ENCODE measurements around the gene PRR19. TPM values are rescaled to one million over a fixed set of nuclear protein-coding genes. Genes with fewer than 3 reads are reported as not detected.

The PRR19 gene
- total RNA-seq, 1 experiment from 2014 or later = 0.93 TPM

GRCh38 chr19:42290523-42291434 is 11.2 kb upstream of the PRR19 start:
- Histone ChIP-seq H3K36me3 (ENCODE audit: control insufficient read depth in 1 of 2, insufficient read depth in 2 of 2, low read length in 2 of 2) (peaks cover 18 to 21% of the 10 kb centered on the region in 2 experiments), H4K20me1 (ENCODE audit: insufficient read depth) (no peaks in the 10 kb centered on the region), H3K27me3 (ENCODE audit: insufficient read depth, low read length) (no peaks in the 10 kb centered on the region), H3K27ac (ENCODE audit: low read depth, low read length) (peak overlapping the region; percentile 35; the same call in 1 of the 2 replicates), H3K4me2 (ENCODE audit: low read length) (no peak overlapping the region; the same call in 1 of the 2 replicates), H3K9me3 (ENCODE audit: control insufficient read depth in 1 of 2, insufficient read depth in 1 of 2, low read depth in 1 of 2, low read length in 2 of 2) (no peaks in the 10 kb centered on the region), H3K4me3 (replicated peaks in 1 of 2; ENCODE audit: low read depth in 1 of 2, low read length in 2 of 2) (no peak overlapping the region), H3K79me2 (ENCODE audit: insufficient read depth, low read length) (peaks cover 5% of the 10 kb centered on the region; the same call in 1 of the 2 replicates), H3K4me1 (ENCODE audit: control insufficient read depth in 1 of 2, insufficient read depth in 2 of 2, low read length in 2 of 2) (peaks cover 6 to 27% of the 10 kb centered on the region in 2 experiments; a peak in 3 of 4 replicates), H2AFZ (ENCODE audit: low read depth, low read length, poor library complexity, severe bottlenecking) (no peak overlapping the region), H3K9ac (ENCODE audit: low read length) (no peak overlapping the region), H3K9me2 (ENCODE audit: insufficient read depth) (no peaks in the 10 kb centered on the region)
- ChIA-PET POLR2A (no interaction called here), RAD21 (ENCODE audit: low non-redundant PET in 1 of 2, low total read pairs in 2 of 2, uncharacterized antibody in 2 of 2, unreplicated experiment in 2 of 2) (no interaction called here), CTCF (interaction anchor here (4.2 kb wide), 1 partner anchor 45 kb away, joined by 17 read pairs; no protein-coding TSS in a partner anchor)
- intact Hi-C loops (cut with micrococcal nuclease) = no loop called here
- BruUV-seq (replicated peaks) = no TSS peak
- ATAC-seq (peak; percentile 79), DNase-seq (ENCODE audit: low read depth, low spot score) (no peak)
- TF ChIP-seq CTCF (IDR thresholded peaks at IDR 0.05 in 2 of 3, conservative IDR thresholded peaks at IDR 0.05 in 1 of 3; ENCODE audit: borderline replicate concordance in 1 of 3, insufficient read depth in 1 of 3, low read depth in 2 of 3, low read length in 2 of 3) = peak; percentile 78 to 91 (median 86)
- no peak for TF ChIP-seq MAX (IDR thresholded peaks at IDR 0.05)

- H3K9ac ChIP-seq (ENCODE audit: low read length) = no peak overlapping the region
- BruUV-seq (replicated peaks) = no TSS peak
- POLR2A ChIA-PET = no interaction called here
- TF ChIP-seq EGR1 (IDR thresholded peaks at IDR 0.05; ENCODE audit: low read depth) = no peak
- TF ChIP-seq JUND (IDR thresholded peaks at IDR 0.05) = no peak
- TF ChIP-seq ATF3 (IDR thresholded peaks at IDR 0.05) = no peak
- TF ChIP-seq ZBTB33 (IDR thresholded peaks at IDR 0.05; ENCODE audit: extremely low read depth, insufficient replicate concordance, low read length) = no peak
- no peak for TF ChIP-seq EZH2phosphoT487 (IDR thresholded peaks at IDR 0.05; ENCODE audit: borderline replicate concordance)
- no peak for TF ChIP-seq TCF7L2 (IDR thresholded peaks at IDR 0.05; ENCODE audit: borderline replicate concordance, extremely low read depth, insufficient read depth, insufficient read length)
- no peak for TF ChIP-seq EZH2 (IDR thresholded peaks at IDR 0.05)
- no peak for TF ChIP-seq MAX (IDR thresholded peaks at IDR 0.05)
- TF ChIP-seq SP1 (IDR thresholded peaks at IDR 0.05; ENCODE audit: low read depth) = no peak
These were observed 10.5 kb upstream of the PRR19 start for GRCh38 chr19:42291435-42291810.

More at GRCh38 chr19:42291435-42291810, 10.5 kb upstream of the PRR19 start:
- peak; percentile 25 for ATAC-seq
- H3K4me1 ChIP-seq (ENCODE audit: control insufficient read depth in 1 of 2, insufficient read depth in 2 of 2, low read length in 2 of 2) = peaks cover 9 to 26% of the 10 kb centered on the region in 2 experiments; a peak in 3 of 4 replicates
- no peaks in the 10 kb centered on the region for H4K20me1 ChIP-seq (ENCODE audit: insufficient read depth)
- peak overlapping the region; percentile 35; the same call in 1 of the 2 replicates for H3K27ac ChIP-seq (ENCODE audit: low read depth, low read length)
- intact Hi-C loops (cut with micrococcal nuclease) = no loop called here
- H3K27me3 ChIP-seq (ENCODE audit: insufficient read depth, low read length) = no peaks in the 10 kb centered on the region
- no peak for DNase-seq (ENCODE audit: low read depth, low spot score)
- no peaks in the 10 kb centered on the region for H3K9me2 ChIP-seq (ENCODE audit: insufficient read depth)
- H3K36me3 ChIP-seq (ENCODE audit: control insufficient read depth in 1 of 2, insufficient read depth in 2 of 2, low read length in 2 of 2) = peaks cover 18 to 21% of the 10 kb centered on the region in 2 experiments
- H3K4me3 ChIP-seq (replicated peaks in 1 of 2; ENCODE audit: low read depth in 1 of 2, low read length in 2 of 2) = no peak overlapping the region
- no peak overlapping the region for H2AFZ ChIP-seq (ENCODE audit: low read depth, low read length, poor library complexity, severe bottlenecking)
- H3K79me2 ChIP-seq (ENCODE audit: insufficient read depth, low read length) = peaks cover under 1% of the 10 kb centered on the region; the same call in 1 of the 2 replicates
- no peaks in the 10 kb centered on the region for H3K9me3 ChIP-seq (ENCODE audit: control insufficient read depth in 1 of 2, insufficient read depth in 1 of 2, low read depth in 1 of 2, low read length in 2 of 2)
- RAD21 ChIA-PET (ENCODE audit: low non-redundant PET in 1 of 2, low total read pairs in 2 of 2, uncharacterized antibody in 2 of 2, unreplicated experiment in 2 of 2) = no interaction called here
- CTCF ChIA-PET = interaction anchor here (4.2 kb wide), 1 partner anchor 46 kb away, joined by 17 read pairs; no protein-coding TSS in a partner anchor
- no peak overlapping the region; the same call in 1 of the 2 replicates for H3K4me2 ChIP-seq (ENCODE audit: low read length)

All from HCT116 (cell line).